HG03066 (cell line): ENCODE measurements around the gene NEDD4.
"Not testable (repeated sequence)": the region's sequence is repeated elsewhere in the genome, so short reads cannot be mapped to it uniquely, and the experiment has no call there.

Source experiments
- ATAC-seq: cut with Tn5 transposase; IDR thresholded peaks from one replicate; pipeline ENCODE4 v1.9.1; 2021; ENCODE audit warnings: low read depth; ENCODE audit not compliant: unreplicated experiment

The NEDD4 gene

GRCh38 chr15:56007053-56007452 lies 13.6 kb upstream of the NEDD4 start:
- not testable (repeated sequence) for ATAC-seq

- not testable (repeated sequence) for ATAC-seq
Measured at GRCh38 chr15:56006371-56006770, 13.0 kb upstream of the NEDD4 start.

GRCh38 chr15:56004281-56004680 lies 10.9 kb upstream of the NEDD4 start:
- not testable (repeated sequence) for ATAC-seq

- not testable (repeated sequence) for ATAC-seq
Measured at GRCh38 chr15:56003777-56004176, 10.4 kb upstream of the NEDD4 start.

- ATAC-seq: not testable (repeated sequence)
Measured at GRCh38 chr15:56003277-56003676, 9.9 kb upstream of the NEDD4 start.

GRCh38 chr15:56001471-56002078 lies 8.2 kb upstream of the NEDD4 start:
- ATAC-seq: no peak

GRCh38 chr15:55999658-56000057 lies 6.2 kb upstream of the NEDD4 start:
- no peak for ATAC-seq

- no peak for ATAC-seq
Measured at GRCh38 chr15:55998478-55998877, 5.1 kb upstream of the NEDD4 start.

GRCh38 chr15:55993804-55994560 lies 570 bp upstream of the NEDD4 start:
- no peak for ATAC-seq

- no peak for ATAC-seq
Measured at GRCh38 chr15:55992769-55993110, 672 bp downstream of the NEDD4 start.

- ATAC-seq: no peak
Measured at GRCh38 chr15:55991802-55992768, 1.3 kb downstream of the NEDD4 start.

GRCh38 chr15:55990998-55991397 lies 2.4 kb downstream of the NEDD4 start:
- ATAC-seq: no peak

GRCh38 chr15:55990516-55990915 lies 2.9 kb downstream of the NEDD4 start:
- ATAC-seq: no peak

- ATAC-seq: no peak
Measured at GRCh38 chr15:55989383-55989782, 4.0 kb downstream of the NEDD4 start.

- ATAC-seq: no peak
Measured at GRCh38 chr15:55981582-55982249, 11.7 kb downstream of the NEDD4 start.

- ATAC-seq: no peak
Measured at GRCh38 chr15:55980511-55980910, 12.9 kb downstream of the NEDD4 start.

- no peak for ATAC-seq
Measured at GRCh38 chr15:55977231-55977630, 16.2 kb downstream of the NEDD4 start.

- ATAC-seq: no peak
Measured at GRCh38 chr15:55970286-55970685, 23.1 kb downstream of the NEDD4 start.

- ATAC-seq: no peak
Measured at GRCh38 chr15:55969582-55969981, 23.8 kb downstream of the NEDD4 start.

GRCh38 chr15:55968923-55969322 lies 24.5 kb downstream of the NEDD4 start:
- no peak for ATAC-seq

- ATAC-seq: no peak
Measured at GRCh38 chr15:55965091-55965490, 28.3 kb downstream of the NEDD4 start.
